HCT116 (cell line): Measurements from ENCODE around the gene IQCN. TPM values are rescaled to one million over a fixed set of nuclear protein-coding genes. Genes with fewer than 3 reads are reported as not detected.
A peak's percentile ranks its signal among the peaks of the same experiment; 100 is the strongest.

ENCODE experiments used
- ATAC-seq: fragments of 200-7000 bp; cut with Tn5 transposase; 2 replicates; pipeline ENCODE4 v1.9.1; 2020; ENCODE audit warnings: mild to moderate bottlenecking, moderate library complexity
- BruUV-seq: library from RNA; stranded (reverse); fragments of 400-500 nt; replicated peaks from 2 replicates; lab custom pipeline; 2021; lab: Mats Ljungman, UMichigan
- CTCF ChIA-PET: fragments of 300-600 bp; sonication (Branson Sonifier 250); formaldehyde crosslinking; loops from one replicate; lab custom pipeline; 2021; ENCODE audit warnings: antibody characterized with exemption; lab: Charles Lee
- POLR2A ChIA-PET: fragments of 300-600, 350-600 bp; sonication (Branson Sonifier 250); formaldehyde crosslinking; loops from one replicate; lab custom pipeline; 2021; ENCODE audit warnings: antibody characterized with exemption; lab: Charles Lee
- RAD21 ChIA-PET, 2 experiments: fragments of 300-600 bp; sonication (Branson Sonifier 250); formaldehyde crosslinking; loops; one replicate each; lab custom pipeline; 2023; ENCODE audit warnings: low total read pairs in 2 of 2; ENCODE audit not compliant: uncharacterized antibody in 2 of 2, unreplicated experiment in 2 of 2, low non-redundant PET in 1 of 2; lab: Charles Lee
- DNase-seq: peaks from one replicate; pipeline ENCODE4 v3.0.0-alpha.2; 2010; ENCODE audit warnings: low read depth, low spot score
- H2AFZ ChIP-seq: fragments of 200-600 bp; shearing (Covaris generic), sonication (generic); 2 replicates; pipeline ENCODE4 v1.6.1; 2017; ENCODE audit warnings: low read depth, mixed run types, mixed read lengths, antibody characterized with exemption, low read length; ENCODE audit not compliant: poor library complexity, severe bottlenecking
- H3K27ac ChIP-seq: 2 replicates; pipeline ENCODE4 v1.5.1; 2012; ENCODE audit warnings: low read depth, low read length
- H3K27me3 ChIP-seq: fragments of 200-600 bp; sonication (generic); 2 replicates; pipeline ENCODE4 v1.6.1; 2016; ENCODE audit warnings: mixed run types, low read length, mixed read lengths; ENCODE audit not compliant: insufficient read depth
- H3K36me3 ChIP-seq, 2 experiments: fragments of 200-500 bp in 1 of 2; fragments of 200-600 bp in 1 of 2; sonication (Bioruptor generic) in 1 of 2; sonication (generic) in 1 of 2; 2 replicates each; pipeline versions ENCODE4 v1.5.1 to v1.6.1; 2014 to 2016; ENCODE audit warnings: low read length in 2 of 2, inconsistent platforms in 1 of 2, mixed read lengths in 1 of 2, mixed run types in 1 of 2; ENCODE audit not compliant: insufficient read depth in 2 of 2, control insufficient read depth in 1 of 2
- H3K4me1 ChIP-seq, 2 experiments: fragments of 200-600 bp in 1 of 2; sonication (generic) in 1 of 2; 2 replicates each; pipeline versions ENCODE4 v1.5.1 to v1.6.1; 2012 to 2017; ENCODE audit warnings: low read length in 2 of 2, inconsistent platforms in 1 of 2, mild to moderate bottlenecking in 1 of 2, mixed read lengths in 1 of 2, mixed run types in 1 of 2, moderate library complexity in 1 of 2; ENCODE audit not compliant: insufficient read depth in 2 of 2, control insufficient read depth in 1 of 2
- H3K4me2 ChIP-seq: fragments of 200-600 bp; sonication (generic); 2 replicates; pipeline ENCODE4 v1.6.1; 2017; ENCODE audit warnings: mixed run types, low read length, mixed read lengths
- H3K4me3 ChIP-seq, 2 experiments: fragments of 200-600 bp in 1 of 2; sonication (generic) in 1 of 2; replicated peaks in 1 of 2; 2 replicates each; pipeline ENCODE4 v1.5.1; 2011 to 2016; ENCODE audit warnings: low read length in 2 of 2, control low read depth in 1 of 2, low read depth in 1 of 2, mild to moderate bottlenecking in 1 of 2, mixed read lengths in 1 of 2, mixed run types in 1 of 2
- H3K79me2 ChIP-seq: fragments of 200-600 bp; sonication (generic); 2 replicates; pipeline ENCODE4 v1.6.1; 2017; ENCODE audit warnings: mild to moderate bottlenecking, mixed run types, low read length, moderate library complexity, mixed read lengths; ENCODE audit not compliant: insufficient read depth
- H3K9ac ChIP-seq: fragments of 200-600 bp; sonication (generic); 2 replicates; pipeline ENCODE4 v1.6.1; 2016; ENCODE audit warnings: low read length, mixed read lengths
- H3K9me2 ChIP-seq: fragments of 200-600 bp; sonication (generic), shearing (Covaris generic); 2 replicates; pipeline ENCODE4 v1.6.1; 2017; ENCODE audit warnings: mixed run types, mild to moderate bottlenecking, moderate library complexity; ENCODE audit not compliant: insufficient read depth
- H3K9me3 ChIP-seq, 2 experiments: fragments of 200-500 bp in 1 of 2; fragments of 200-600 bp in 1 of 2; sonication (Bioruptor generic) in 1 of 2; sonication (generic) in 1 of 2; 2 replicates each; pipeline ENCODE4 v1.6.1; 2014 to 2017; ENCODE audit warnings: low read length in 2 of 2, mixed read lengths in 2 of 2, inconsistent platforms in 1 of 2, low read depth in 1 of 2, mild to moderate bottlenecking in 1 of 2, mixed run types in 1 of 2, moderate library complexity in 1 of 2; ENCODE audit not compliant: control insufficient read depth in 1 of 2, insufficient read depth in 1 of 2
- H4K20me1 ChIP-seq: fragments of 200-600 bp; sonication (generic), shearing (Covaris generic); 2 replicates; pipeline ENCODE4 v1.6.1; 2017; ENCODE audit warnings: mixed run types, mild to moderate bottlenecking, moderate library complexity; ENCODE audit not compliant: insufficient read depth
- CBX3 ChIP-seq: IDR thresholded peaks from 2 replicates; pipeline ENCODE4 v1.6.1; 2012; ENCODE audit warnings: low read depth
- CEBPB ChIP-seq: IDR thresholded peaks from 2 replicates; pipeline ENCODE4 v1.6.1; 2012; ENCODE audit warnings: low read depth
- EGR1 ChIP-seq: IDR thresholded peaks from 2 replicates; pipeline ENCODE4 v1.6.1; 2012; ENCODE audit warnings: low read depth
- EZH2phosphoT487 ChIP-seq: fragments of 200-600 bp; IDR thresholded peaks from 2 replicates; pipeline ENCODE4 v1.6.1; 2018; ENCODE audit warnings: antibody characterized with exemption, borderline replicate concordance
- FOSL1 ChIP-seq: IDR thresholded peaks from 2 replicates; pipeline ENCODE4 v1.6.1; 2012; ENCODE audit warnings: low read depth
- POLR2A ChIP-seq: IDR thresholded peaks from 2 replicates; pipeline ENCODE4 v1.7.0; 2011; ENCODE audit warnings: borderline replicate concordance; ENCODE audit not compliant: insufficient read depth, insufficient read length; ENCODE audit errors: extremely low read depth
- POLR2AphosphoS5 ChIP-seq: IDR thresholded peaks from 2 replicates; pipeline ENCODE4 v1.6.1; 2011; ENCODE audit warnings: mild to moderate bottlenecking, low read depth, low read length, moderate library complexity
- RAD21 ChIP-seq: IDR thresholded peaks from 2 replicates; pipeline ENCODE4 v1.6.1; 2012; ENCODE audit warnings: low read depth, mild to moderate bottlenecking
- SIN3A ChIP-seq: IDR thresholded peaks from 2 replicates; pipeline ENCODE4 v1.6.1; 2012; ENCODE audit warnings: low read depth
- SRF ChIP-seq: IDR thresholded peaks from 2 replicates; pipeline ENCODE4 v1.6.1; 2012; ENCODE audit warnings: low read depth
- TCF7L2 ChIP-seq: IDR thresholded peaks from 2 replicates; pipeline ENCODE4 v1.7.0; 2011; ENCODE audit warnings: borderline replicate concordance, inconsistent platforms; ENCODE audit not compliant: insufficient read depth, insufficient read length; ENCODE audit errors: extremely low read depth
- YY1 ChIP-seq: IDR thresholded peaks from 2 replicates; pipeline ENCODE4 v1.6.1; 2011; ENCODE audit warnings: low read length, low read depth, moderate library complexity, mild to moderate bottlenecking; ENCODE audit not compliant: insufficient replicate concordance; ENCODE audit errors: extremely low read depth
- ZFX ChIP-seq: fragments of 450-650 bp; IDR thresholded peaks from 2 replicates; pipeline ENCODE4 v1.6.1; 2017
- intact Hi-C: fragments of 100-400 bp; cut with micrococcal nuclease; formaldehyde crosslinking; loops from 2 replicates; pipeline ENCODE4 v1.10.0; 2022
- total RNA-seq: library from RNA; stranded (reverse); gene quantifications from one replicate; pipeline ENCODE4 v1.2.1, GENCODE V29; 2021; ENCODE audit not compliant: unreplicated experiment
- TF ChIP-seq, protein P1 (sequence below): IDR thresholded peaks from 2 replicates; pipeline ENCODE4 v1.6.1; 2011; ENCODE audit warnings: mild to moderate bottlenecking, low read length, moderate library complexity; ENCODE audit not compliant: insufficient replicate concordance; ENCODE audit errors: extremely low read depth
- TF ChIP-seq, protein P2 (sequence below): IDR thresholded peaks from 2 replicates; pipeline ENCODE4 v1.6.1; 2012; ENCODE audit warnings: low read depth
- TF ChIP-seq, protein P3 (sequence below): IDR thresholded peaks from 2 replicates; pipeline ENCODE4 v1.6.1; 2012
- TF ChIP-seq, protein P4 (sequence below), 3 experiments: fragments of 200-600 bp in 1 of 3; sonication (generic) in 1 of 3; IDR thresholded peaks in 2 of 3; conservative IDR thresholded peaks in 1 of 3; 2 replicates each; pipeline ENCODE4 v1.5.1; 2012 to 2017; ENCODE audit warnings: low read depth in 2 of 3, low read length in 2 of 3, antibody characterized with exemption in 1 of 3, borderline replicate concordance in 1 of 3, control low read depth in 1 of 3, mild to moderate bottlenecking in 1 of 3, mixed read lengths in 1 of 3, mixed run types in 1 of 3, moderate library complexity in 1 of 3; ENCODE audit not compliant: insufficient read depth in 1 of 3

IQCN gene
- total RNA-seq, 1 experiment from 2014 or later, result 4.8 TPM

DNA sequence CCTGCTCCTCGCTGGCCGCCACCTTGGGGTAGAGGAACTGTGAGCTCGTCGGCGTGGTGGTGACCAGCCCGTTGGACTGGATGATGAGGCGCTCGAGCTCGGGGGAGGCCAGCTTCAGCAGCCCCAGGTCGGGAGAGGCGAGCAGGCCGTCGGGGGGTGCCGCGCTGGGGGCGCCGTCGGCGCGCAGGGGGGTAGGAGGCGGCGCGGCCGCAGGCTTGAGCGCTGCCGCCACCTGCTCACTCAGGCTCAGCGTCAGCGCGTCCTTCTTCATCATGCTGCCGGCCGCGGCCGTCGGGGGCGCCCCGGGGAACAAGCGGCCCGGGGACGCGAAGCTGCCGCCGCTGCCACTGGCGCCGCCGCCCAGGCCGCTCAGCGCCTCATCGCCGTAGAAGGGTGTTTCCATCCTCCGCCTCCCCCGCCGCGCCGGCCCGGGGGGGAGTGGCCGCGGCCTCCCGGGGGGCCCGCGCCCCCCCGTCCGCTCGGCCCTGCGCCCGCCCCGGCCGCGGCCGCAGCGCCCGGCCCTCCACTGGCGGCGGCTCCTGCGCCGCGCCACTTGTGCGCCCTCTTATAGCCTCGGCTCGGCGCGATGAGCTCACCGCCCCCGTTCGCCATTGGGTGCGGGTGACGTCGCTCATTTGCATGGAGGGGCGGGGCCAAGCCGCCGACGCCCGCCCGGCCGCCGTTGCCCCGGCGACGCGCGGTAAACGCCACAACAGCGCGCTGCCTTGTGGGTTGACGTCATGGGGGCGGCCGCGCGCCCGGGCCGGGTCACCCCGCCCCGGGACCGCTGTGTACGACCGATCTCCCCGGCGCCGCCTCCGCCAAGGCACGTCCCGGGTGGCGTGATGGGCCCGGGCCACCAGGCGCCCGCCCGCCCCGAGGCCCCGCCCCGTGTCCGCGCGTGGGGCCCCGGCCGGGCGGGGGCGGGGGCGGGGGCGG lies 7.1 kb upstream of the IQCN start, which contains the start of gene JUND:
Gene JUND (minus strand): TSS at position 541 of the 939 bp plus-strand sequence. CDS start 138 bp downstream, at position 403.
- H4K20me1 ChIP-seq, result no peaks in the 10 kb centered on the region
- H3K9me2 ChIP-seq, result no peaks in the 10 kb centered on the region
- POLR2A ChIA-PET, result interaction anchor here (0.5 to 5.3 kb wide), 38 partner anchors 9 to 283 kb away, joined by 3 to 138 read pairs (median 5); partner anchors contain the start of genes GDF15, IFI30, LSM4 and MPV17L2
- RAD21 ChIA-PET, result interaction anchor here (0.7 to 1.6 kb wide), 4 partner anchors 11 to 263 kb away, joined by 3 to 5 read pairs (median 4); no protein-coding TSS in a partner anchor
- peak; percentile 93 for DNase-seq
- peaks cover 43 to 56% of the 10 kb centered on the region in 2 experiments for H3K4me1 ChIP-seq
- H3K9me3 ChIP-seq, result no peaks in the 10 kb centered on the region
- peak within 1 kb of the TSS; percentile 100 for H3K27ac ChIP-seq
- CTCF ChIA-PET, result interaction anchor here (1.0 to 5.7 kb wide), 5 partner anchors 11 to 135 kb away, joined by 3 to 76 read pairs (median 28); partner anchors contain the start of genes GDF15 and LSM4
- H3K27me3 ChIP-seq, result no peaks in the 10 kb centered on the region
- H3K79me2 ChIP-seq, result peaks cover 29% of the 10 kb centered on the region
- no peak within 1 kb of the TSS for H2AFZ ChIP-seq
- no TSS peak for BruUV-seq
- peak within 1 kb of the TSS; percentile 76 to 89 for H3K4me3 ChIP-seq
- ATAC-seq, result peak; percentile 76
- peak within 1 kb of the TSS; percentile 99 for H3K9ac ChIP-seq
- intact Hi-C loops, result no loop called here
- H3K4me2 ChIP-seq, result peak within 1 kb of the TSS; percentile 99
- 0 out of 4 replicates have a peak, but pooled peaks cover 0 to 4% of the 10 kb centered on the region in 2 experiments for H3K36me3 ChIP-seq
- TF ChIP-seq YY1, result no peak
- TF ChIP-seq, protein P1, sequence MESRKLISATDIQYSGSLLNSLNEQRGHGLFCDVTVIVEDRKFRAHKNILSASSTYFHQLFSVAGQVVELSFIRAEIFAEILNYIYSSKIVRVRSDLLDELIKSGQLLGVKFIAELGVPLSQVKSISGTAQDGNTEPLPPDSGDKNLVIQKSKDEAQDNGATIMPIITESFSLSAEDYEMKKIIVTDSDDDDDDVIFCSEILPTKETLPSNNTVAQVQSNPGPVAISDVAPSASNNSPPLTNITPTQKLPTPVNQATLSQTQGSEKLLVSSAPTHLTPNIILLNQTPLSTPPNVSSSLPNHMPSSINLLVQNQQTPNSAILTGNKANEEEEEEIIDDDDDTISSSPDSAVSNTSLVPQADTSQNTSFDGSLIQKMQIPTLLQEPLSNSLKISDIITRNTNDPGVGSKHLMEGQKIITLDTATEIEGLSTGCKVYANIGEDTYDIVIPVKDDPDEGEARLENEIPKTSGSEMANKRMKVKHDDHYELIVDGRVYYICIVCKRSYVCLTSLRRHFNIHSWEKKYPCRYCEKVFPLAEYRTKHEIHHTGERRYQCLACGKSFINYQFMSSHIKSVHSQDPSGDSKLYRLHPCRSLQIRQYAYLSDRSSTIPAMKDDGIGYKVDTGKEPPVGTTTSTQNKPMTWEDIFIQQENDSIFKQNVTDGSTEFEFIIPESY, result no peak
- peak; percentile 16 for TF ChIP-seq TCF7L2
- TF ChIP-seq ZFX, result peak; percentile 68; the same call in 1 of the 2 replicates
- TF ChIP-seq SIN3A, result peak; percentile 81
- TF ChIP-seq SRF, result no peak
- TF ChIP-seq CEBPB, result no peak
- TF ChIP-seq, protein P2, sequence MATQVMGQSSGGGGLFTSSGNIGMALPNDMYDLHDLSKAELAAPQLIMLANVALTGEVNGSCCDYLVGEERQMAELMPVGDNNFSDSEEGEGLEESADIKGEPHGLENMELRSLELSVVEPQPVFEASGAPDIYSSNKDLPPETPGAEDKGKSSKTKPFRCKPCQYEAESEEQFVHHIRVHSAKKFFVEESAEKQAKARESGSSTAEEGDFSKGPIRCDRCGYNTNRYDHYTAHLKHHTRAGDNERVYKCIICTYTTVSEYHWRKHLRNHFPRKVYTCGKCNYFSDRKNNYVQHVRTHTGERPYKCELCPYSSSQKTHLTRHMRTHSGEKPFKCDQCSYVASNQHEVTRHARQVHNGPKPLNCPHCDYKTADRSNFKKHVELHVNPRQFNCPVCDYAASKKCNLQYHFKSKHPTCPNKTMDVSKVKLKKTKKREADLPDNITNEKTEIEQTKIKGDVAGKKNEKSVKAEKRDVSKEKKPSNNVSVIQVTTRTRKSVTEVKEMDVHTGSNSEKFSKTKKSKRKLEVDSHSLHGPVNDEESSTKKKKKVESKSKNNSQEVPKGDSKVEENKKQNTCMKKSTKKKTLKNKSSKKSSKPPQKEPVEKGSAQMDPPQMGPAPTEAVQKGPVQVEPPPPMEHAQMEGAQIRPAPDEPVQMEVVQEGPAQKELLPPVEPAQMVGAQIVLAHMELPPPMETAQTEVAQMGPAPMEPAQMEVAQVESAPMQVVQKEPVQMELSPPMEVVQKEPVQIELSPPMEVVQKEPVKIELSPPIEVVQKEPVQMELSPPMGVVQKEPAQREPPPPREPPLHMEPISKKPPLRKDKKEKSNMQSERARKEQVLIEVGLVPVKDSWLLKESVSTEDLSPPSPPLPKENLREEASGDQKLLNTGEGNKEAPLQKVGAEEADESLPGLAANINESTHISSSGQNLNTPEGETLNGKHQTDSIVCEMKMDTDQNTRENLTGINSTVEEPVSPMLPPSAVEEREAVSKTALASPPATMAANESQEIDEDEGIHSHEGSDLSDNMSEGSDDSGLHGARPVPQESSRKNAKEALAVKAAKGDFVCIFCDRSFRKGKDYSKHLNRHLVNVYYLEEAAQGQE, result no peak
- TF ChIP-seq POLR2A, result peak; percentile 98
- TF ChIP-seq RAD21, result no peak
- no peak for TF ChIP-seq FOSL1
- TF ChIP-seq, protein P3, sequence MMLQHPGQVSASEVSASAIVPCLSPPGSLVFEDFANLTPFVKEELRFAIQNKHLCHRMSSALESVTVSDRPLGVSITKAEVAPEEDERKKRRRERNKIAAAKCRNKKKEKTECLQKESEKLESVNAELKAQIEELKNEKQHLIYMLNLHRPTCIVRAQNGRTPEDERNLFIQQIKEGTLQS, result no peak; the same call in 1 of the 2 replicates
- TF ChIP-seq POLR2AphosphoS5, result no peak; the same call in none of the 2 replicates
- TF ChIP-seq, protein P4, sequence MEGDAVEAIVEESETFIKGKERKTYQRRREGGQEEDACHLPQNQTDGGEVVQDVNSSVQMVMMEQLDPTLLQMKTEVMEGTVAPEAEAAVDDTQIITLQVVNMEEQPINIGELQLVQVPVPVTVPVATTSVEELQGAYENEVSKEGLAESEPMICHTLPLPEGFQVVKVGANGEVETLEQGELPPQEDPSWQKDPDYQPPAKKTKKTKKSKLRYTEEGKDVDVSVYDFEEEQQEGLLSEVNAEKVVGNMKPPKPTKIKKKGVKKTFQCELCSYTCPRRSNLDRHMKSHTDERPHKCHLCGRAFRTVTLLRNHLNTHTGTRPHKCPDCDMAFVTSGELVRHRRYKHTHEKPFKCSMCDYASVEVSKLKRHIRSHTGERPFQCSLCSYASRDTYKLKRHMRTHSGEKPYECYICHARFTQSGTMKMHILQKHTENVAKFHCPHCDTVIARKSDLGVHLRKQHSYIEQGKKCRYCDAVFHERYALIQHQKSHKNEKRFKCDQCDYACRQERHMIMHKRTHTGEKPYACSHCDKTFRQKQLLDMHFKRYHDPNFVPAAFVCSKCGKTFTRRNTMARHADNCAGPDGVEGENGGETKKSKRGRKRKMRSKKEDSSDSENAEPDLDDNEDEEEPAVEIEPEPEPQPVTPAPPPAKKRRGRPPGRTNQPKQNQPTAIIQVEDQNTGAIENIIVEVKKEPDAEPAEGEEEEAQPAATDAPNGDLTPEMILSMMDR (IDR thresholded peaks at IDR 0.05 in 2 of 3, conservative IDR thresholded peaks at IDR 0.05 in 1 of 3; ENCODE audit: borderline replicate concordance in 1 of 3, insufficient read depth in 1 of 3, low read depth in 2 of 3, low read length in 2 of 3), result no peak
- TF ChIP-seq CBX3, result no peak
- TF ChIP-seq EGR1, result peak; percentile 76
- TF ChIP-seq EZH2phosphoT487, result no peak
